ENCODE data around the gene BTBD1.

Gene BTBD1

DNA sequence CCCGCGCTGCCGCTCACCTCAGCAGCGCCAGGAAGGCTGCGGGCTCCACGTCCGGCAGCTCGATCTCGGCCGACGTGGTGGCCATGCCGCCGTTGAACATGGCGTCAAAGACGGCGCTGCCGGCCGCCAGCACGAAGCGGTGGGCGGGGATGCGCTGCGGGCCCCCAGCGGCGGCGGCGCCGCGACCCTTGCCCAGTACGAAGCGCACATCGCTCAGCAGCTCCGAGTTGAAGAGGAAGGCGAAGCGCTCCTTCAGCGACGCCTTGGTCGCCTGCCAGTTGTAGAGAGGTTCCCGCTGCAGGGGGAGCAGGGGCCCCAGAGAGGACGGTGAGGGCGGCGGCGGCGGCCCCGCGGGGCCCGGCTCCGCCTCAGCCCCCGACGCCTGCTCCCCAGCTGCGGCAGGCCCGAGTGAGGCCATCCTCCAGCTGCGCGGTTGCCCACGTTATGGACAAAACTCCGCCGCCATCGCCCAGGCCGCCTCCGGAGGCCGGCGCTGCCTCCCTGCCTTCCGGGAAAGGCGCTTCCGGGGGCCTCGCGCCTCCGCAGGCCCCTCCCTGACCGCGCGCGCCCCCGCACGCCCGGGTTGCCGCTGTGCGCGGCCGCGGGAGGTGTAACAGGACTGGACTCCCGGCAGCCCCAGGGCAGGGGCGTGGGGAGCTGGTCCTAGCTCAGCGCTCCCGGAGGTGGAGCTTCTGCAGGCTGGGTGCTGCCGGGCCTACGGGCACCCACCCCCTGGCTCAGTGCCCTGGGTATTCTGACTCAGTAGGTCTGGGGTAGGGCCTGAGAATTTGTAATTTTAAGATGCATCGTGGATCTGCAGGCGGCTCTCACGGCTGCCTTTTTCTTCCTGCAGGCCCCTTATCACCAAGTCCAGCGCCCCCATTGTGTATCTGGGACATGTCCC, at the start of gene BTBD1 (continued):
- no peak; the same call in 1 of the 2 replicates for TF ChIP-seq ZNF146 (tag by site-specific recombination; IDR thresholded peaks at IDR 0.05)
- peak; percentile 63; the same call in 1 of the 2 replicates for TF ChIP-seq ZXDB (tag by site-specific recombination; IDR thresholded peaks at IDR 0.05)
- no peak for TF ChIP-seq ZNF707 (tag by site-specific recombination; IDR thresholded peaks at IDR 0.05)
- TF ChIP-seq SCRT2 (tag by site-specific recombination; IDR thresholded peaks at IDR 0.05), result peak; percentile 65
- no peak for TF ChIP-seq ZNF701 (tag by site-specific recombination; IDR thresholded peaks at IDR 0.05)
- peak; percentile 89 for TF ChIP-seq ZSCAN30 (tag by site-specific recombination; IDR thresholded peaks at IDR 0.05)
- TF ChIP-seq, protein P1, sequence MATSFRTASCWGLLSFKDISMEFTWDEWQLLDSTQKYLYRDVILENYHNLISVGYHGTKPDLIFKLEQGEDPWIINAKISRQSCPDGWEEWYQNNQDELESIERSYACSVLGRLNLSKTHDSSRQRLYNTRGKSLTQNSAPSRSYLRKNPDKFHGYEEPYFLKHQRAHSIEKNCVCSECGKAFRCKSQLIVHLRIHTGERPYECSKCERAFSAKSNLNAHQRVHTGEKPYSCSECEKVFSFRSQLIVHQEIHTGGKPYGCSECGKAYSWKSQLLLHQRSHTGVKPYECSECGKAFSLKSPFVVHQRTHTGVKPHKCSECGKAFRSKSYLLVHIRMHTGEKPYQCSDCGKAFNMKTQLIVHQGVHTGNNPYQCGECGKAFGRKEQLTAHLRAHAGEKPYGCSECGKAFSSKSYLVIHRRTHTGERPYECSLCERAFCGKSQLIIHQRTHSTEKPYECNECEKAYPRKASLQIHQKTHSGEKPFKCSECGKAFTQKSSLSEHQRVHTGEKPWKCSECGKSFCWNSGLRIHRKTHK (tag by site-specific recombination; IDR thresholded peaks at IDR 0.05), result no peak

DNA sequence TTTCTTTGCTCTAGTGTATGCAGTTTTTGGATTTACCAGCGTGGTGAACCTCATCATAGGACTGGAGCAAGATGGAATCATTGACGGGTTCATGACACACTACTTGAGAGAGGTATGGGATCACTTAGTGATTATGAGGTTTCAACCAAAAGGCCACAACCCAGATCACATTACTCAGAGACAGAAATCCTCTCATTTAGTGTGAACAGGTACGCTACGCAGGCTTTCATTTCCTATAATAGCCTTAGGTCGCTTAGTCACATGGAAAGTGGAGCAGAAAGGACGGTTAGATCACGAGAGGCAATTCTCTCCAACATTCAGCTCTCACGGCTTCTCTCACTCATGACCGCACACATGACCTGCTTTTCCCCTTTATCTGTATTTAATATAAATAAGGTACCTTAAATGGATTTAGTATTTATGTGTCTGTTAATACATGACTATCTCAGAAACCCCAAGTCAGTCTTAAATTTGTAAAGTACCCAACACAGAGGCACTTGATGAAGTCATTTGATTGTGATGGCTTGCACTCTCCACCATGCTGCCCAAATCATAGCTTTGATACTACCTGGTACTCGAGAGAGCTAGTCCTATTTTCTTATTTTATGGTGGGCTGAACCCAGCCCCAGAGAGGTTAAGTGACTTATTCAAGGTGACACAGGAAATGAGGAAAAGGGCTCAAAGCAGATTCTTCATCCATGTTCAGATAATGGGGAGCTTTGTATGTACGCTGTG, 48.9 kb upstream of the BTBD1 start:
- no peak overlapping the region for H3K27ac ChIP-seq (ENCODE audit: extremely low read depth, low read depth, low read length)
- no peak overlapping the region for H3K4me3 ChIP-seq (ENCODE audit: low read depth, low read length)
- ChIA-PET POLR2A (no interaction called here), CTCF (no interaction called here)
- H3K9me3 ChIP-seq (ENCODE audit: control insufficient read depth, insufficient read depth, low read depth, low read length), result no peaks in the 10 kb centered on the region
- H3K36me3 ChIP-seq (ENCODE audit: control insufficient read depth in 2 of 2, insufficient read depth in 1 of 2, low read length in 2 of 2), result peaks cover 0 to 4% of the 10 kb centered on the region in 2 experiments; a peak in 2 of 3 replicates
- no peak for TF ChIP-seq BCL11A (tag by site-specific recombination; IDR thresholded peaks at IDR 0.05; ENCODE audit: low read depth)
- peak; percentile 82 for TF ChIP-seq ZNF549 (tag by site-specific recombination; IDR thresholded peaks at IDR 0.05)
- H3K4me1 ChIP-seq (ENCODE audit: control insufficient read depth, insufficient read depth, low read length), result no peaks in the 10 kb centered on the region

DNA sequence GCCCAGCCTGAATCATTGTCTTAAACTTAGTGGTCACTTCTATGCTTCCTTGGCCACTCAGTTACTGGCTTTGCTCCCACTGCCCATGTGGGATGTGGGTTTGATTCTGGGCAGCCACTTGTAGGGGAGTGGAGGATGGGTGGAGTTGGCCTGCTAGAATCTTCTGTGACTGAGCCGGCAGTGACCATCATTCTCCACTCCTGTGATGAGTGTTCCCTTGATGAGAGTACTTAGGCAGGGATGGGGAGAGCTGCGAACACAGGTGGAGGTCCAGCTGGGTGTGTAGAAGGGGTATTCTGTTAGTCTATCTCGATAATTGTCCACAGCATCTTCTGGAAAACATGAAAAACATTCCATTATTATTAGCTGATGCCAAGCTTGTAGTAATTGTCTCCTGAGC, 48.4 kb upstream of the BTBD1 start:
- H3K27ac ChIP-seq (ENCODE audit: extremely low read depth, low read depth, low read length), result no peak overlapping the region
- TF ChIP-seq ZNF112 (tag by site-specific recombination; IDR thresholded peaks at IDR 0.05) (no peak), PRDM1 (tag by site-specific recombination; IDR thresholded peaks at IDR 0.05) (no peak), ZNF202 (tag by site-specific recombination; IDR thresholded peaks at IDR 0.05; ENCODE audit: borderline replicate concordance) (no peak), ZBTB7A (tag by site-specific recombination; IDR thresholded peaks at IDR 0.05; ENCODE audit: low read depth) (no peak)
- ChIA-PET CTCF (no interaction called here), POLR2A (no interaction called here)
- no peaks in the 10 kb centered on the region for H3K4me1 ChIP-seq (ENCODE audit: control insufficient read depth, insufficient read depth, low read length)
- H3K4me3 ChIP-seq (ENCODE audit: low read depth, low read length), result no peak overlapping the region
- H3K9me3 ChIP-seq (ENCODE audit: control insufficient read depth, insufficient read depth, low read depth, low read length), result no peaks in the 10 kb centered on the region
- peaks cover 0 to 4% of the 10 kb centered on the region in 2 experiments; a peak in 1 of 3 replicates for H3K36me3 ChIP-seq (ENCODE audit: control insufficient read depth in 2 of 2, insufficient read depth in 1 of 2, low read length in 2 of 2)

DNA sequence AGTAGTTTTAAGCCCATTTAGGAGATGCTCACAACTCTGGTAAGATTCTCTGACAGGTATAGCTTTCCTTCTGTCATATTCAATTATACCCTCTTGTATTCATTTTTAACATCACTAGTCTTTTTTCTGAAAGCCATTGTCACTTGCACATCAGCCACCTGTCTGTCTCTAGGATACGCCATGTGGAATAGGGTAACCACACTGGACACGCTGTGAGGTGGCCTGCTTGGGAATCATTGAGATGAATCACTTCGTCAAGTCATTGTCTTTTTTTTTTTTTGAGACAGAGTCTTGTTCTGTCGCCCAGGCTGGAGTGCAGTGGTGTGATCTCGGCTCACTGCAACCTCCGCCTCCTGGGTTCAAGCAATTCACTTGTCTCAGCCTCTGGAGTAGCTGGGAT, 47.8 kb upstream of the BTBD1 start:
- no peak overlapping the region for H3K27ac ChIP-seq (ENCODE audit: extremely low read depth, low read depth, low read length)
- no peaks in the 10 kb centered on the region for H3K4me1 ChIP-seq (ENCODE audit: control insufficient read depth, insufficient read depth, low read length)
- ChIA-PET CTCF (no interaction called here), POLR2A (no interaction called here)
- H3K4me3 ChIP-seq (ENCODE audit: low read depth, low read length), result no peak overlapping the region
- H3K9me3 ChIP-seq (ENCODE audit: control insufficient read depth, insufficient read depth, low read depth, low read length), result no peaks in the 10 kb centered on the region
- peaks cover 0 to 4% of the 10 kb centered on the region in 2 experiments; a peak in 1 of 3 replicates for H3K36me3 ChIP-seq (ENCODE audit: control insufficient read depth in 2 of 2, insufficient read depth in 1 of 2, low read length in 2 of 2)
- no peak for TF ChIP-seq ZFP3 (tag by site-specific recombination; IDR thresholded peaks at IDR 0.05; ENCODE audit: low read depth)
- no peak for TF ChIP-seq ZBTB21 (tag by site-specific recombination; IDR thresholded peaks at IDR 0.05)
- TF ChIP-seq YY2 (tag by site-specific recombination; IDR thresholded peaks at IDR 0.05), result no peak
- TF ChIP-seq ZNF292 (tag by site-specific recombination; IDR thresholded peaks at IDR 0.05; ENCODE audit: borderline replicate concordance, low read depth), result no peak
- no peak for TF ChIP-seq ZSCAN16 (tag by site-specific recombination; IDR thresholded peaks at IDR 0.05)
- TF ChIP-seq, protein P2, sequence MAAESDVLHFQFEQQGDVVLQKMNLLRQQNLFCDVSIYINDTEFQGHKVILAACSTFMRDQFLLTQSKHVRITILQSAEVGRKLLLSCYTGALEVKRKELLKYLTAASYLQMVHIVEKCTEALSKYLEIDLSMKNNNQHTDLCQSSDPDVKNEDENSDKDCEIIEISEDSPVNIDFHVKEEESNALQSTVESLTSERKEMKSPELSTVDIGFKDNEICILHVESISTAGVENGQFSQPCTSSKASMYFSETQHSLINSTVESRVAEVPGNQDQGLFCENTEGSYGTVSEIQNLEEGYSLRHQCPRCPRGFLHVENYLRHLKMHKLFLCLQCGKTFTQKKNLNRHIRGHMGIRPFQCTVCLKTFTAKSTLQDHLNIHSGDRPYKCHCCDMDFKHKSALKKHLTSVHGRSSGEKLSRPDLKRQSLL (tag by site-specific recombination; IDR thresholded peaks at IDR 0.05), result no peak
- no peak for TF ChIP-seq TRIM28 (IDR thresholded peaks at IDR 0.05; ENCODE audit: borderline replicate concordance, low read length)
- no peak for TF ChIP-seq ZNF544 (tag by site-specific recombination; IDR thresholded peaks at IDR 0.05)
- no peak for TF ChIP-seq ZBTB7A (tag by site-specific recombination; IDR thresholded peaks at IDR 0.05; ENCODE audit: low read depth)
- TF ChIP-seq ZNF610 (tag by site-specific recombination; IDR thresholded peaks at IDR 0.05; ENCODE audit: borderline replicate concordance), result no peak
- no peak for TF ChIP-seq ZNF157 (tag by site-specific recombination; IDR thresholded peaks at IDR 0.05)
- TF ChIP-seq, protein P3, sequence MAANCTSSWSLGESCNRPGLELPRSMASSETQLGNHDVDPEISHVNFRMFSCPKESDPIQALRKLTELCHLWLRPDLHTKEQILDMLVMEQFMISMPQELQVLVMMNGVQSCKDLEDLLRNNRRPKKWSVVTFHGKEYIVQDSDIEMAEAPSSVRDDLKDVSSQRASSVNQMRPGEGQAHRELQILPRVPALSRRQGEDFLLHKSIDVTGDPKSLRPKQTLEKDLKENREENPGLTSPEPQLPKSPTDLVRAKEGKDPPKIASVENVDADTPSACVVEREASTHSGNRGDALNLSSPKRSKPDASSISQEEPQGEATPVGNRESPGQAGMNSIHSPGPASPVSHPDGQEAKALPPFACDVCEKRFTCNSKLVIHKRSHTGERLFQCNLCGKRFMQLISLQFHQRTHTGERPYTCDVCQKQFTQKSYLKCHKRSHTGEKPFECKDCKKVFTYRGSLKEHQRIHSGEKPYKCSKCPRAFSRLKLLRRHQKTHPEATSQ (tag by site-specific recombination; IDR thresholded peaks at IDR 0.05), result no peak
- no peak for TF ChIP-seq SP3 (tag by site-specific recombination; IDR thresholded peaks at IDR 0.05)

Data from HEK293 (cell line).